Left lung (tissue), 14 donors: ENCODE measurements around the gene SLC25A41. TPM values are rescaled to one million over a fixed set of nuclear protein-coding genes. Genes with fewer than 3 reads are reported as not detected.

Experiments used
- ATAC-seq: fragments of 200-7000 bp; cut with Tn5 transposase; one replicate; pipeline ENCODE4 v1.9.1; 2020; ENCODE audit warnings: moderate library complexity
- DNase-seq, 4 donors: peaks; one replicate each; pipeline ENCODE4 v3.0.0-alpha.2; 2013 to 2020
- H3K27ac ChIP-seq, 2 donors: fragments of 200-600 bp; sonication (generic) in 1 of 2; one replicate each; pipeline versions ENCODE4 v1.5.0 to v1.8.0; 2020 to 2021
- H3K27me3 ChIP-seq, 2 donors: fragments of 200-600 bp; sonication (generic) in 1 of 2; one replicate each; pipeline versions ENCODE4 v1.5.0 to v1.8.0; 2020 to 2021
- H3K36me3 ChIP-seq, 2 donors: fragments of 200-600 bp; sonication (generic) in 1 of 2; one replicate each; pipeline versions ENCODE4 v1.5.0 to v1.8.0; 2020 to 2021
- H3K4me1 ChIP-seq, 2 donors: fragments of 200-600 bp; one replicate each; pipeline ENCODE4 v1.8.0; 2021
- H3K4me3 ChIP-seq, 2 donors: fragments of 200-600 bp; sonication (generic) in 1 of 2; one replicate each; pipeline versions ENCODE4 v1.5.0 to v1.8.0; 2020 to 2021; ENCODE audit warnings: mild to moderate bottlenecking in 1 of 2
- H3K9me3 ChIP-seq, 2 donors: fragments of 200-600 bp; sonication (generic) in 1 of 2; one replicate each; pipeline versions ENCODE4 v1.5.0 to v1.8.0; 2020 to 2021
- CTCF ChIP-seq, 2 donors: fragments of 200-600 bp; sonication (generic) in 1 of 2; IDR thresholded peaks; one replicate each; pipeline versions ENCODE4 v1.5.0 to v1.8.0; 2021; ENCODE audit warnings: antibody characterized with exemption in 2 of 2
- intact Hi-C, 2 donors: fragments of 100-400 bp; cut with DNase I; formaldehyde crosslinking; loops; one replicate each; pipeline versions ENCODE4 v1.11.2 to v1.14.2; 2022
- long read RNA-seq, 12 donors: library from polyadenylated mRNA in 2 of 12; unstranded in 2 of 12; transcript quantifications; one replicate each; pipeline ENCODE4 v2.0.0 and lab custom pipeline, GENCODE V29; 2019 to 2026
- polyA plus RNA-seq, 6 donors: library from polyadenylated mRNA; unstranded; fragments of 120-200 nt; gene quantifications; one replicate each; pipeline ENCODE4 v1.2.1, GENCODE V29; 2013; ENCODE audit not compliant: insufficient read length in 6 of 6
- total RNA-seq, 2 donors: library from RNA; stranded (reverse); fragmentation: NEBNext Ultra II Directional; extraction: Animal tissue kit (Norgen Biotek cat#: 25700); gene quantifications; one replicate each; pipeline ENCODE4 v1.2.1, GENCODE V29; 2021
- donor health status: DM: no; HTN: yes; CAD: no.
- donor health status: DM: no; HTN: no; CAD: no.

SLC25A41 gene
- under 1 TPM; 0.31 to 0.58 TPM for total RNA-seq
- polyA plus RNA-seq = 1 to 10 TPM in 2 of 6 donors, under 1 TPM in 4; 0.33 to 1.7 (median 0.90) TPM
- long read RNA-seq, donor 1 = 0 reads
- long read RNA-seq, donor 2 = 0 reads
- long read RNA-seq, donor 3 = 0 reads
- long read RNA-seq, donor 4 = 0 reads
- long read RNA-seq, donor 5 = 0 reads
- long read RNA-seq, donor 6 = 0 reads
- long read RNA-seq, donor 7 = 0 reads
- long read RNA-seq, donor 8 = 0 reads
- long read RNA-seq, donor 9 = 0 reads
- long read RNA-seq, donor 10 = 0 reads
- long read RNA-seq, donor 11 = 0 reads
- long read RNA-seq, donor 12 = 0 reads

GRCh38 chr19:6433663-6434062 lies at the start of gene SLC25A41:
SLC25A41 (minus strand) TSS chr19:6433763; CDS start chr19:6433693, 70 bp downstream.
- ATAC-seq (no peak), DNase-seq (no peak)
- intact Hi-C loops = no loop called here
- Histone ChIP-seq H3K27me3 (no peaks in the 10 kb centered on the region), H3K27ac (no peak within 1 kb of the TSS), H3K4me3 (no peak within 1 kb of the TSS), H3K9me3 (no peaks in the 10 kb centered on the region), H3K4me1 (no peaks in the 10 kb centered on the region), H3K36me3 (no peaks in the 10 kb centered on the region)
- TF ChIP-seq CTCF (IDR thresholded peaks at IDR 0.05) = no peak

- ATAC-seq (no peak), DNase-seq (no peak)
- H3K27ac ChIP-seq = no peak overlapping the region
- no peak overlapping the region for H3K4me3 ChIP-seq
- H3K9me3 ChIP-seq = no peaks in the 10 kb centered on the region
- H3K4me1 ChIP-seq = peaks cover 0 to 14% of the 10 kb centered on the region in 2 donors
- H3K36me3 ChIP-seq = no peaks in the 10 kb centered on the region
- H3K27me3 ChIP-seq = no peaks in the 10 kb centered on the region
- intact Hi-C loops = no loop called here
- no peak for TF ChIP-seq CTCF (IDR thresholded peaks at IDR 0.05)
Measured at GRCh38 chr19:6483235-6483634, 49.7 kb upstream of the SLC25A41 start.

- Histone ChIP-seq H3K36me3 (no peaks in the 10 kb centered on the region), H3K4me3 (no peak overlapping the region), H3K9me3 (no peaks in the 10 kb centered on the region), H3K27ac (peak overlapping the region in 1 of 2 donors; percentile 66), H3K27me3 (peaks cover 0 to under 1% of the 10 kb centered on the region in 2 donors), H3K4me1 (peaks cover 0 to 14% of the 10 kb centered on the region in 2 donors)
- ATAC-seq (no peak), DNase-seq (no peak)
- TF ChIP-seq CTCF (IDR thresholded peaks at IDR 0.05) = no peak
- intact Hi-C loops = no loop called here
Measured at GRCh38 chr19:6482343-6482686, 48.8 kb upstream of the SLC25A41 start.

- Histone ChIP-seq H3K36me3 (peaks cover 0 to 2% of the 10 kb centered on the region in 2 donors), H3K4me1 (peaks cover 0 to 14% of the 10 kb centered on the region in 2 donors), H3K4me3 (peak within 1 kb of the TSS; percentile 19 to 49), H3K27me3 (peaks cover 0 to 7% of the 10 kb centered on the region in 2 donors), H3K27ac (peak within 1 kb of the TSS in 1 of 2 donors; percentile 66), H3K9me3 (no peaks in the 10 kb centered on the region)
- TF ChIP-seq CTCF (IDR thresholded peaks at IDR 0.05) = peak; percentile 30 to 44
- ATAC-seq (peak; percentile 60), DNase-seq (peak in 2 of 4 donors; percentile 64 to 90)
- intact Hi-C loops = no loop called here
Measured at GRCh38 chr19:6481541-6482342, 48.2 kb upstream of the SLC25A41 start, which contains the start of gene DENND1C. DENND1C (minus strand) TSS chr19:6481787; CDS start chr19:6481695, 92 bp downstream.

GRCh38 chr19:6480848-6481415 lies 47.4 kb upstream of the SLC25A41 start:
- Histone ChIP-seq H3K4me1 (peaks cover 0 to 14% of the 10 kb centered on the region in 2 donors), H3K27ac (peak overlapping the region in 1 of 2 donors; percentile 66), H3K4me3 (peak overlapping the region; percentile 19 to 49), H3K36me3 (peaks cover 0 to 9% of the 10 kb centered on the region in 2 donors), H3K27me3 (peaks cover 0 to 15% of the 10 kb centered on the region in 2 donors), H3K9me3 (no peaks in the 10 kb centered on the region)
- DNase-seq = no peak
- ATAC-seq = no peak
- intact Hi-C loops = no loop called here
- TF ChIP-seq CTCF (IDR thresholded peaks at IDR 0.05) = no peak
